AG09319 (cell line): ENCODE results near the gene CLVS2.

ENCODE experiments used
- DNase-seq: peaks from one replicate; pipeline ENCODE4 v3.0.0-alpha.2; 2010; ENCODE audit warnings: low read depth; ENCODE audit errors: extremely low read depth
- TF ChIP-seq, protein P1 (sequence below): IDR thresholded peaks from 2 replicates; pipeline ENCODE4 v1.5.1; 2011; ENCODE audit warnings: low read depth, mild to moderate bottlenecking, inconsistent platforms, low read length, moderate library complexity

Gene CLVS2

DNA sequence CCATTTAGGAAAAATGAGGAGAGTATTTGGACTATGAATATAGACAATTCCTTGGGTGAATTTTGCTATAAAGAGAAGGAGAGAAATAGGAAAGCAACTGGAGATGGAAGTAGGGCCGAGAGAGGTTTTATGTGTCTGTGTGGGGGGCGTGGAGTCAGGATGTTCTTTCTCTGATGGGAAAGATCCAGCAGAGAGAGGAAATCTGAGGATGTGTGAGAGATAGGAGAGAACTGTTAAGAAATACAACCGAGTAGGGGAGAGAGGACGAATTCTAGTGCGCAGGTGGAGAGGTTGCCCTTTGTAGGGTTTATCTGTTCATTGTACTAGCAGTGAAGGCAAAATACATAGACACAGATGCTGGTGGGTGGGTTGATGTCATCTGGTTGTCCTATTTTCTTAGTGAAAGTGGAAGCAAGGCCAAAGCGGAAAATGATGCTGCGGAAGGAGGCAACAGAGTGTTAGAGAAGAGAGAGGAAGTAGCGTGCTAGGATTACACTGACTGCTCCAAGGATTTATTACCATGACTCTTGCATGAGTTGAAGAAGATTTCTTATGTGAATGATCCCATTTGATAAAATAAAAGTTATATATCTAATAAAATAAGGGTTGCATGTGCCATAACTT, 57.7 kb downstream of the CLVS2 start:
- TF ChIP-seq, protein P1, sequence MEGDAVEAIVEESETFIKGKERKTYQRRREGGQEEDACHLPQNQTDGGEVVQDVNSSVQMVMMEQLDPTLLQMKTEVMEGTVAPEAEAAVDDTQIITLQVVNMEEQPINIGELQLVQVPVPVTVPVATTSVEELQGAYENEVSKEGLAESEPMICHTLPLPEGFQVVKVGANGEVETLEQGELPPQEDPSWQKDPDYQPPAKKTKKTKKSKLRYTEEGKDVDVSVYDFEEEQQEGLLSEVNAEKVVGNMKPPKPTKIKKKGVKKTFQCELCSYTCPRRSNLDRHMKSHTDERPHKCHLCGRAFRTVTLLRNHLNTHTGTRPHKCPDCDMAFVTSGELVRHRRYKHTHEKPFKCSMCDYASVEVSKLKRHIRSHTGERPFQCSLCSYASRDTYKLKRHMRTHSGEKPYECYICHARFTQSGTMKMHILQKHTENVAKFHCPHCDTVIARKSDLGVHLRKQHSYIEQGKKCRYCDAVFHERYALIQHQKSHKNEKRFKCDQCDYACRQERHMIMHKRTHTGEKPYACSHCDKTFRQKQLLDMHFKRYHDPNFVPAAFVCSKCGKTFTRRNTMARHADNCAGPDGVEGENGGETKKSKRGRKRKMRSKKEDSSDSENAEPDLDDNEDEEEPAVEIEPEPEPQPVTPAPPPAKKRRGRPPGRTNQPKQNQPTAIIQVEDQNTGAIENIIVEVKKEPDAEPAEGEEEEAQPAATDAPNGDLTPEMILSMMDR = no peak
- DNase-seq = no peak

DNA sequence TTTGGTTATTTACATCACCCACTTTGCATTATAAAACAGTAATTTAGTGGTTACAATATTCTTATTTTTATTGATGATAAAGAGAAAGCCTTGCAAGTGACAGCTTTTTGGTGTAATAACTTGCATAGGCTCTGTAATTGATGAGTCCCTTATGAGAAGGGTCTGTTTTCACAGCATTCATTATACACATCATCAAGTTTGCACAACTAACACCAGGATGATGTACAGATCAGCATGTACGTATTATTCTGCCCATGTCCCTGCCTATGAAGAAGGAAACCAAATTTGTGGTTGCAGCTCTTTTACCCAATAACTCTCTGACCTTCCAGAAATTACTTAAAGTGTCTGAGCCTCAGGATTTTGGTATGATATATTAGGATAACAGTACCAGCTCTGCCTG, 59.2 kb downstream of the CLVS2 start:
- DNase-seq = no peak
- TF ChIP-seq, protein P1 = no peak

DNA sequence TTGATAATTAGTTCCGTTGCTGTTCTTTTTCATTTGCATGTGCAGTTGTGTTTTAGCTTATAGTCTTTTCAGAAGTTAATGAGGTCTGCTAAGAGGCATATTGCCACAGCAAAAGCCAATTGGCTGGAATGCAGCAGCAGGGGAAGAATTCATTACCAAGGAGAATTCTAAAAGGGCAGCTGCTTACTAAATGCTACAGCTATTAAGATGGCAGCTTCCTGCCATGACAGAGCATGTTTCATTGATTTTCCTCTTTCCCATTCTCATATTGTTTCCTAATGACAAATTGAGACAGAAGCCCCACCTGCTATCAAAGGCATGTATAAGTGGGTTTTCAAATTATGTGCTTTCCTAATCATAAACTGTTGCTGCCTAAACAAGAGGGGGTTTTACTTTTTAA, 66.6 kb downstream of the CLVS2 start:
- TF ChIP-seq, protein P1 = no peak
- DNase-seq = no peak

DNA sequence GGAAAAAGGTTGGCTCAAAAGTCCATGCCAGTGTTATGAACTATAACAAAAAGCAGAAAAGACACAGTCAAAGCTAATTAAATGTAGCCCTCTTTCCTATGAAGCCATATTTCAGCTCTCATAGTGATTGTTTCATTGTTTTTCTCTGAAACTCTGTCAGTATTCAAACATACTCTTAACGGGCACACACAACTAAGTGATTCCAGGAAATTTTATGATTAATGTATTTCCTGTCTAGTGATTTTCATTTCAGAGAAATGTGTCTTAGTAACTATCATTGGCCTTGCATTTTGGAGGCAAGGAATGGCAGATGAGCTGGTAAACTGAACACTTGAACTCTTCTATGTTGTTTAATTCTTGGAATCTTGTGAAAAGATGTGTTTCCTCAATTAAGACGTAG, 68.0 kb downstream of the CLVS2 start:
- DNase-seq = no peak
- TF ChIP-seq, protein P1 = no peak

DNA sequence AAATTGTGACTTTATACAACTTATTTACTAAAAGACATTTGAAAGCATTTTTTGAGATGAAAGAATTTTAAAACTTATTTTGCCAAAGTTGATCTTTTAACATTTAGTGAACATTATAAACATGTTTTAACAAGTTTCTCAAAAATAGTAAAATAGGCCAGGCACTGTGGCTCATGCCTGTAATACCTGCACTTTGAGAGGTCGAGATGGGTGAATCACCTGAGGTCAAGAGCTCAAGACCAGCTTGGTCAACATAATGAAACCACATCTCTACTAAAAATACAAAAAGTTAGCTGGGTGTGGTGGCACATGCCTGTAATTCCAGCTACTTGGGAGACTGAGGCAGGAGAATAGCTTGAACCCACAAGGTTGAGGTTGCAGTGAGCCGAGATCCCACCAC, 78.6 kb downstream of the CLVS2 start:
- DNase-seq = no peak

DNA sequence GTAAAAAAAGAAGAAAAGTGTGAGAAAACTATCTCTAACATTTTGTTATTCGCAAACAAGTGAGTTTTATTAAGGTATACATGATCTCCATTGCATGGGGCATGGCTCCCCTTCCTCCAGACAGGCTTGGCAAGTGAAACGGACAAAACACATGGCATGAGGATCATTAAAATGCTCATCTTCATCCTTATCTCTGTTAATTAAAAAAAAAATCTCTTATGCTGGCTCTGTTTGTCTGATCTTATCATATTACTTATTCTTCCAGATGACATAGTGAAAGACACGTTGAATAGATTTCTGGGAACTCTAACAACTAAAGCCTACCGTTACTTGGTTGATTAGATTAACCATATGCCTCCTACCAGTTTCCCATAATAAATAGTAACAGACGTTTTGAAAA, 89.4 kb downstream of the CLVS2 start:
- TF ChIP-seq, protein P1 = no peak
- no peak for DNase-seq

More for the DNA sequence above, 78.6 kb downstream of the CLVS2 start:
- TF ChIP-seq, protein P1 = no peak

DNA sequence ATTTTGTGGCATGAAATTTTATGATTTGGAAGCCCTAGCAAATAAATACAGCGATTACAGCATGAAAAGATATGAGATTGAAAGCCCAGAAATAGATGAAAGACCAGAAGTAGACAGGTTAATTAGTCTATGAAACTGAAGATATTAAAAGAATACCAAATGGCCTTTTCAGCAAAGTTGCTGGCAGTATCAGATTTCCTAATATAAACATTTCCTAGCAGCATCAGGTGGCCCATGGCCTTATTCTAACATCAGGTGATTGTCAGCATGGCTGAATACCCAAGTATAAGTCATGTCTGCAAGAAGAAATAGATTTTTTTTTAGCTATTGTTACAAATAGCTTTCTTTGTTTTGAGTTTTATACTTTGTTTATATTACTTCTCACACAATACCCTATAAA, 93.2 kb downstream of the CLVS2 start:
- DNase-seq = no peak
- TF ChIP-seq, protein P1 = no peak
